ENCODE data around the gene POGLUT3. TPM values are rescaled to one million over a fixed set of nuclear protein-coding genes. Genes with fewer than 3 reads are reported as not detected.

Gene POGLUT3
- total and polyA plus RNA-seq, 2 of the 4 experiments (the other 2 are of a cell fraction), result 31.7 to 34.8 TPM

GRCh38 chr11:108530426-108530825, 32.2 kb upstream of the POGLUT3 start:
- BruUV-seq (replicated peaks), result no TSS peak
- no peaks in the 10 kb centered on the region for H3K4me1 ChIP-seq (ENCODE audit: control insufficient read depth, insufficient read depth, low read length)
- no peak overlapping the region for H2BK15ac ChIP-seq (ENCODE audit: low read depth, low read length)
- H4K5ac ChIP-seq (ENCODE audit: low read depth, low read length), result no peak overlapping the region
- TF ChIP-seq RCOR1 (IDR thresholded peaks at IDR 0.05; ENCODE audit: insufficient replicate concordance, low read length), result no peak
- no peak overlapping the region for H2AK5ac ChIP-seq (ENCODE audit: low read depth, low read length)
- no peak overlapping the region for H2BK120ac ChIP-seq (ENCODE audit: low read depth, low read length)
- H2BK5ac ChIP-seq (ENCODE audit: low read depth, low read length, poor library complexity, severe bottlenecking), result no peak overlapping the region
- no peak for DNase-seq
- CTCF ChIA-PET, result no interaction called here
- H3K27ac ChIP-seq (ENCODE audit: insufficient read depth, low read length), result no peak overlapping the region
- no peaks in the 10 kb centered on the region for H3K79me1 ChIP-seq (ENCODE audit: low read depth in 1 of 2, low read length in 2 of 2)
- WGBS, 2 experiments (ENCODE audit: extremely low coverage in 2 of 2, insufficient read length in 1 of 2), result 83% methylated on average over 2 of the region's 5 CpGs; no CpG with 5 or more reads in 1 of the 2 experiments
- H2BK20ac ChIP-seq (ENCODE audit: low read depth, low read length), result no peak overlapping the region
- no peak overlapping the region for H3K4me3 ChIP-seq (ENCODE audit: insufficient read depth, low read depth, low read length)
- H2AFZ ChIP-seq (replicated peaks; ENCODE audit: low read length, poor library complexity), result no peak overlapping the region
- no peak overlapping the region for H3K4ac ChIP-seq (ENCODE audit: low read depth, low read length)
- intact Hi-C loops (cut with micrococcal nuclease) (no loop called here), in situ Hi-C loops (cut with MboI; ENCODE audit: low sequenced_read_pairs) (no loop called here), dilution Hi-C loops (cut with HindIII; ENCODE audit: low sequenced_read_pairs, unreplicated experiment) (no loop called here)
- ATAC-seq (ENCODE audit: low read depth), result no peak
- POLR2A ChIA-PET (ENCODE audit: unreplicated experiment), result no interaction called here
- H4K91ac ChIP-seq (ENCODE audit: insufficient read depth, low read depth, low read length), result no peak overlapping the region
- no peak overlapping the region for H3K14ac ChIP-seq (replicated peaks; ENCODE audit: low read depth, low read length)
- H3K23ac ChIP-seq (ENCODE audit: low read depth, low read length), result no peak overlapping the region
- H3K36me3 ChIP-seq (ENCODE audit: control insufficient read depth, insufficient read depth, low read length), result no peaks in the 10 kb centered on the region
- H2AK9ac ChIP-seq (replicated peaks; ENCODE audit: low read depth, low read length, poor library complexity), result no peak overlapping the region
- no peak overlapping the region for H4K8ac ChIP-seq (ENCODE audit: low read depth in 2 of 2, low read length in 2 of 2)
- no peak overlapping the region for H3K4me2 ChIP-seq (ENCODE audit: low read depth, low read length)
- no peak overlapping the region for H3K56ac ChIP-seq (ENCODE audit: extremely low read depth, insufficient read depth, low read length)
- H3K9ac ChIP-seq (ENCODE audit: low read depth, low read length), result no peak overlapping the region
- no peaks in the 10 kb centered on the region; the same call in 1 of the 2 replicates for H3K9me1 ChIP-seq (ENCODE audit: insufficient read depth, low read length)
- no peak overlapping the region for H3K18ac ChIP-seq (ENCODE audit: low read depth, low read length)
- no peaks in the 10 kb centered on the region for H4K20me1 ChIP-seq (ENCODE audit: insufficient read depth, low read length)
- no peaks in the 10 kb centered on the region for H3K9me3 ChIP-seq (ENCODE audit: control insufficient read depth, insufficient read depth, low read length)
- H3K27me3 ChIP-seq (ENCODE audit: control insufficient read depth, insufficient read depth, low read length), result no peaks in the 10 kb centered on the region; the same call in 1 of the 2 replicates

Data from IMR-90 (cell line).